GM13976 (cell line): ENCODE data around the gene UBE2O.

ENCODE experiments used
- DNase-seq: peaks from one replicate; pipeline ENCODE4 v3.0.0; 2012; ENCODE audit warnings: low spot score
- in situ Hi-C: fragments of 300-500 bp; cut with MboI; formaldehyde crosslinking; loops from one replicate; pipeline ENCODE4 v1.12.0; 2022; ENCODE audit warnings: low sequenced_read_pairs, mixed read lengths, inconsistent platforms; ENCODE audit not compliant: unreplicated experiment
- TF ChIP-seq, protein P1 (sequence below): IDR thresholded peaks from 2 replicates; pipeline ENCODE4 v1.5.1; 2012; ENCODE audit warnings: borderline replicate concordance, mild to moderate bottlenecking; ENCODE audit not compliant: insufficient read depth; ENCODE audit errors: extremely low read depth, missing control alignments, control extremely low read depth

The UBE2O gene

DNA sequence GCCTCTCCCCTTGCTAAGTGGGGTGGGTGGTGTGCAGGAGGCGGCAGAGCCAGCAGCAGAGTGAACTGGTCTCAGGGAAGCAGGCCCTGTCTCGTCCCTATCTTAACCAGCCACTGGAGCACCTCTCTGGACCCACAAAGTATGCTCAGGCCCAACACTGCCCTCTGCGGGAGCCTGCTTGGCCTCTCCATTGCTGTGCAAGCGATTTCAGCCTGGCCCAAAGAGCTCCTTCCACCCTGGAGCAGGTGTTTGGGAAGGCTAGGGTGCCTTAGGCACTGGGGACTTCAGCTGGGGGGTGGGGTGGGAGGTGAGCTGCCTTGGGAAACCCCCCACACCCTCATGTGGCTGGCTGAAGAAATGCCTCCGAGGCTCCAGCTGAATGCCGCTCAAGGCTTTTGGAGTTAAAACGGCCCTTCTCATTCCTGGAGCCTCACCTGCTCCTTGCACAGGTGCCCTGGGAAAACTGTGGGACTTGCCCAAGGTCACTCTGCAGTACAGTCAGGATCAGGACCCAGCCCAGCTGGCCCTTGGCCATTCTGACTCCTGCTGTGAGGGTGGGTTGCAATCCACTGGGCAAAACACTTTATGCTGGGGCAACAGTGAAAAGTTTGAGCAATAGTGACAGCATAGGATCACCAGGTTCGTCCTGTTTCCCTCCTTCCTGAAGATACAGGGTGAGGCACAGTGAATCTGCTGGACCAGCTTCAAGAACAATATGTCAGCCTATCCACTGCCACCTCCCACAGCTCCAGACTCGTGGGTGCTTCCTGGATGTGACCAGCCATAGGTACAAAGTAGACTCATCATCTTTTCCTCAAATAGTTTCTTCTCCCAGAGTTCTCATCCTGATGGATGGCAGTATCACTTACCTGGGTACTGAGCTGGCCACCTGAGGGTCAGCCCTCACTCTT, 5.9 kb upstream of the UBE2O start:
- in situ Hi-C loops = no loop called here
- TF ChIP-seq, protein P1, sequence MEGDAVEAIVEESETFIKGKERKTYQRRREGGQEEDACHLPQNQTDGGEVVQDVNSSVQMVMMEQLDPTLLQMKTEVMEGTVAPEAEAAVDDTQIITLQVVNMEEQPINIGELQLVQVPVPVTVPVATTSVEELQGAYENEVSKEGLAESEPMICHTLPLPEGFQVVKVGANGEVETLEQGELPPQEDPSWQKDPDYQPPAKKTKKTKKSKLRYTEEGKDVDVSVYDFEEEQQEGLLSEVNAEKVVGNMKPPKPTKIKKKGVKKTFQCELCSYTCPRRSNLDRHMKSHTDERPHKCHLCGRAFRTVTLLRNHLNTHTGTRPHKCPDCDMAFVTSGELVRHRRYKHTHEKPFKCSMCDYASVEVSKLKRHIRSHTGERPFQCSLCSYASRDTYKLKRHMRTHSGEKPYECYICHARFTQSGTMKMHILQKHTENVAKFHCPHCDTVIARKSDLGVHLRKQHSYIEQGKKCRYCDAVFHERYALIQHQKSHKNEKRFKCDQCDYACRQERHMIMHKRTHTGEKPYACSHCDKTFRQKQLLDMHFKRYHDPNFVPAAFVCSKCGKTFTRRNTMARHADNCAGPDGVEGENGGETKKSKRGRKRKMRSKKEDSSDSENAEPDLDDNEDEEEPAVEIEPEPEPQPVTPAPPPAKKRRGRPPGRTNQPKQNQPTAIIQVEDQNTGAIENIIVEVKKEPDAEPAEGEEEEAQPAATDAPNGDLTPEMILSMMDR = peak; percentile 72
- DNase-seq = peak; percentile 80

DNA sequence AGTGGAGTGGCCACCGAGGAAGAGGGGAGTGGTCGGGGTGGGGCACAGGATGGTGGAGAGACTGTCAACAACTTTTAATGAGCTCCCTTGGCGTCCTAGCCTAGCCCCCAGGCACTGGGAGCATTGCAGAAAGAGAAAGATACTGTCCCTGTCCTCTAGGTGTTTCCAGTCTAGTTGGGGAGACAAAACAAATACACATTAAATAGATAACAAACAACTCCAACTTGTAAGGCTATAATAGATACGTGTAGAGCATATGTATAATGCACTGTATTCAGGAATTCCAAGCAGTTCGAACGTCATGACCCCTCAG, 435 bp upstream of the UBE2O start:
- TF ChIP-seq, protein P1 = no peak
- in situ Hi-C loops = no loop called here
- no peak for DNase-seq

DNA sequence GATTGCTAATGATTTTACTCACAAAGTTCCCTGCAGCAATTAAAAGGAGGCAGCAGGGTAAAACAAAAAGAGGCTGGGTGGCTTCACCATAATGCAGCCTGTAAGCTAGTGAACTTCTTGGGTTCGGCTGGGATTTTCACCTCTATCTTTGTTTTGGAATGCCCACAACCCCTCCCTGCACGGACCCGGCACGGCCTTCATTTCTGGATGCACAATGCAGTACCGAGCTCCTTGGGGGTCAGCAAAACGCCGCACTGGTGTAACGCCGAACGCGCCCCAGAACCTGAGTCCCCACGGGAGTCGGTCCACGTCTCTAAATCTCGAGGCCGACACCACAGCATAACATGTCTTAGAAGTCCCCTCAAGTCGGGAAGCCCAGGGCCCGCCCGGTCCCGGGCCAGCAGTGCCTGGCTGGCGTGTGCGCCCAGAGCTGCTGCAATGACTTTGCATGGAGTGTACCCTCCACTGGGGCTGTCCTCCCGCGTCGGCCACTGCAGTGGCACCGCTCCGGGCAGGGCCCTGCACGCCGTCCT, 759 bp downstream of the UBE2O start:
- TF ChIP-seq, protein P1 = no peak
- in situ Hi-C loops = no loop called here
- DNase-seq = no peak

DNA sequence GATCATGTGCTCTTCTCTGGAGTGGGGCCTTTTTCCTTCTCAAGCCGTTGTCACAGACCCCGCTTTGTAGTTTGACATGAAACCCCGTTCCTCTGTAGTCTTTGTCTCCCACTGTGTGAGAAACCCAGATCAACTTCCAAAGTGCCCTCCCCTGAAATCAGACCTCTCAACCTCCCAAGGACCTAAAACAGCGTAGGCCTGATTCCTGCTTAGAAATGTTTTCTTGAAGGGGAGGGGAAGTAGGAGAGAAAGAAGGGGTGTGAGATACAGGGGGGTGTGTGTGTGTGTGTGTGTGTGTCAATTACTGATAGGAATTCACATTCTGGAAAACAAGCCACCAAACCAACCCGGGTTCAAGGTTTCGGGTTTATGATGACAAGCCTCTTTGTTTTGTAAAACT, 1.4 kb downstream of the UBE2O start:
- DNase-seq = no peak
- TF ChIP-seq, protein P1 = no peak
- in situ Hi-C loops = no loop called here

DNA sequence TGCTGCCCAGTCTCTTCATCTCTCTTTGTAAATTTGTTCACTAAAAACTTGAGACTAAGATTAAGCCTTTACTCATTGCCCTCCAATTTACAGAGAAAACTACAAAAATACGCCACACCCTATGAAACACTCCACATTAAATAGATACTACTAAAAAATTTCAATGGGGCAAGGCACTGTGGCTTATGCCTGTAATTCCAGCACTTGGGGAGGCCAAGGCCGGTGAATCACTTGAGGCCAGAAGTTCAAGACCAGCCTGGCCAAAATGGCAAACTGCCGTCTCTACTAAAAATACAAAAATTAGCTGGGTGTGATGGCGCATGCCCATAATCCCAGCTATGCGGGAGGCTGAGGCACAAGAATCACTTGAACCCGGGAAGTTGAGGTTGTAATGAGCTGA, 3.8 kb downstream of the UBE2O start:
- DNase-seq = no peak
- in situ Hi-C loops = no loop called here
- TF ChIP-seq, protein P1 = no peak

DNA sequence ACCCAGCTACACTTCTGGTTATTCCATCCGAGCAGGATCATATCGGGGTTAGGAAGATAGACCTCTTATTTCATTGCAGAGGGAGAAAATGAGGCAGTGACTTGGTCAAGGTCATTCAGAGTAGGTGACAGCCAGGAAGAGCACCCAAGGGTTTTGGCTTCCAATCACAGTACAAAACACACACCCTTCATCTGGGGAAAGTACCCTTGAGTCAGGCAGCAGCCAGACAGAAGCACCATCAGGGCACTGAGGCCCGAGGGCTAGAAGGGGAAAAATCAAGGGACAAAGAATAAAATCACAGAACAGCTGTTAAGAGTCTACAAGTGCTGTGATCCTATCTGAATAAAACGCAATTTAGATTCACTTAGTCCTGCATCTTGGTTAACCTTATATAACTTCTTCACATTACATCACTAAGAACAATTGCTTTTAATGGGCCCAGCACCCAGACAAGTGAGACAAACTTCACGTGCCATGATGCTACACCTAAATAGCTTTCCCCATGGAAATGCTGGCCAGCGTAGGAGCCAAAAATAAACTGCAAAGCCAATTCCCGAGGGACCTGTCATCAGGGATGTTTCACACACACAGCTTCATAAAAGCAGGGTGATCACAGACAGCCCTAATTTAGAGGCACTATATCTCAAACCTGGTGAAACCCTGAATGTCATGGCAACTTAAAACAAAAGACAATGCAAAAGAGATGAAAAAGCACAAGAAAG, 4.9 kb downstream of the UBE2O start:
- TF ChIP-seq, protein P1 = no peak
- in situ Hi-C loops = no loop called here
- no peak for DNase-seq
